SU-DHL-6 (cell line): Measurements from ENCODE around the gene NCKAP5.

ENCODE experiments used
- H2AFZ ChIP-seq: fragments of 200-600 bp; sonication (generic); 2 replicates; pipeline ENCODE4 v1.6.1; 2014; ENCODE audit warnings: low read depth, mild to moderate bottlenecking, moderate library complexity, mixed read lengths, antibody characterized with exemption, low read length; ENCODE audit not compliant: severe bottlenecking
- H3F3A ChIP-seq: fragments of 200-600 bp; shearing (Covaris generic); 2 replicates; pipeline ENCODE4 v1.6.0; 2016; ENCODE audit warnings: antibody characterized with exemption, mild to moderate bottlenecking; ENCODE audit not compliant: insufficient read depth
- H3K27ac ChIP-seq: fragments of 200-600 bp; sonication (generic); 2 replicates; pipeline ENCODE4 v1.5.1; 2016; ENCODE audit warnings: low read depth, mild to moderate bottlenecking, low read length, moderate library complexity, mixed read lengths
- H3K27me3 ChIP-seq: fragments of 200-600 bp; sonication (generic), shearing (Covaris generic); 2 replicates; pipeline ENCODE4 v1.6.0; 2014; ENCODE audit warnings: mild to moderate bottlenecking, low read length
- H3K36me3 ChIP-seq: fragments of 200-600 bp; sonication (generic); 2 replicates; pipeline ENCODE4 v1.6.1; 2014; ENCODE audit warnings: mild to moderate bottlenecking, low read length, mixed read lengths
- H3K4me2 ChIP-seq: fragments of 300-600, 200-600 bp; shearing (Covaris generic), sonication (generic); 2 replicates; pipeline ENCODE4 v1.6.0; 2014; ENCODE audit warnings: low read length, low read depth, mild to moderate bottlenecking; ENCODE audit not compliant: poor library complexity, severe bottlenecking
- H3K4me3 ChIP-seq: fragments of 200-600 bp; sonication (generic); 2 replicates; pipeline ENCODE4 v1.5.1; 2014; ENCODE audit warnings: antibody characterized with exemption, low read length, mild to moderate bottlenecking, mixed read lengths; ENCODE audit not compliant: insufficient read depth, poor library complexity, severe bottlenecking
- H3K79me2 ChIP-seq: fragments of 200-600 bp; sonication (generic); 2 replicates; pipeline ENCODE4 v1.6.1; 2014; ENCODE audit warnings: mild to moderate bottlenecking, low read length, moderate library complexity; ENCODE audit not compliant: insufficient read depth
- H3K9ac ChIP-seq: fragments of 200-600 bp; sonication (generic); 2 replicates; pipeline ENCODE4 v1.7.0; 2014; ENCODE audit warnings: mild to moderate bottlenecking, low read length
- H3K9me2 ChIP-seq: fragments of 200-600 bp; sonication (generic); replicated peaks from 2 replicates; pipeline ENCODE4 v1.6.1; 2014; ENCODE audit warnings: low read length; ENCODE audit not compliant: insufficient read depth
- H3K9me3 ChIP-seq: fragments of 200-600 bp; sonication (generic); 2 replicates; pipeline ENCODE4 v1.6.1; 2014; ENCODE audit warnings: low read length, mixed read lengths; ENCODE audit not compliant: insufficient read depth
- H4K20me1 ChIP-seq: fragments of 200-600 bp; sonication (generic); 2 replicates; pipeline ENCODE4 v1.6.1; 2014; ENCODE audit warnings: low read depth, mild to moderate bottlenecking, antibody characterized with exemption, low read length, moderate library complexity, mixed read lengths
- EZH2phosphoT487 ChIP-seq: fragments of 200-600 bp; sonication (generic), shearing (Covaris generic); conservative IDR thresholded peaks from 2 replicates; pipeline ENCODE4 v1.6.1; 2018; ENCODE audit warnings: mild to moderate bottlenecking, antibody characterized with exemption, low read length, moderate library complexity, mixed read lengths
- TF ChIP-seq, protein P1 (sequence below): fragments of 200-600 bp; sonication (generic); IDR thresholded peaks from one replicate; pipeline ENCODE4 v1.5.1; 2017; ENCODE audit warnings: antibody characterized with exemption, mild to moderate bottlenecking, low read length, moderate library complexity; ENCODE audit not compliant: insufficient read depth, poor library complexity, severe bottlenecking

Gene NCKAP5

DNA sequence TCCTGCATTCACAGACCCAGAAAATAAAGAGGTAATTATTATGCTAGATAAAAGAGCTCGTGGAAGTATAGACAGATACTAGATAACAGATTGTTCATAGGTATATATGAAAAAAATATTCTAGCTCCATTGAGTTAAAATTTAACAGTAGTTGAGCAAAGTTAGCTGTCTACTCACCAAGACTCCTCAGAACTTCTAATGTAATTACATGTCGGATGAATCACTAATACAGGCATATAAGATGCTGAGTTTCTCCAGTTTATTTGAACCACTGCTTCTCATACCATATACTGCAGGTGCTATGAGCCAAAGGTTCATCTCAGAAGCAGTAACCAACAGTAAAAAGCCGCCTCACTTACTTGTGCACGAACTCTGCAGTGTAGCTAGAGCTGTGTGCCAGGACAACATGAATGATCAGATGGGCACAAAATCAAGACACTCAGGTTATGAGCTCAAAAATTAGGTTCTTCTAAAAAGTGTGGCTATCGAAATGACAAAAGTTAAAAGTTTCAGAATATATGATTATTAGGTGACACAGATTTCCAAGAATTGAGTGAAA, 373.4 kb downstream of the NCKAP5 start:
- Histone ChIP-seq H3K27me3 (no peaks in the 10 kb centered on the region), H3K9me3 (no peaks in the 10 kb centered on the region), H3K4me3 (no peak overlapping the region), H3K4me2 (no peak overlapping the region), H2AFZ (no peak overlapping the region), H3K36me3 (no peaks in the 10 kb centered on the region), H3K9ac (no peak overlapping the region), H3F3A (no peaks in the 10 kb centered on the region), H3K79me2 (no peaks in the 10 kb centered on the region), H3K9me2 (no peaks in the 10 kb centered on the region), H4K20me1 (no peaks in the 10 kb centered on the region), H3K27ac (no peak overlapping the region)
- TF ChIP-seq, protein P1, sequence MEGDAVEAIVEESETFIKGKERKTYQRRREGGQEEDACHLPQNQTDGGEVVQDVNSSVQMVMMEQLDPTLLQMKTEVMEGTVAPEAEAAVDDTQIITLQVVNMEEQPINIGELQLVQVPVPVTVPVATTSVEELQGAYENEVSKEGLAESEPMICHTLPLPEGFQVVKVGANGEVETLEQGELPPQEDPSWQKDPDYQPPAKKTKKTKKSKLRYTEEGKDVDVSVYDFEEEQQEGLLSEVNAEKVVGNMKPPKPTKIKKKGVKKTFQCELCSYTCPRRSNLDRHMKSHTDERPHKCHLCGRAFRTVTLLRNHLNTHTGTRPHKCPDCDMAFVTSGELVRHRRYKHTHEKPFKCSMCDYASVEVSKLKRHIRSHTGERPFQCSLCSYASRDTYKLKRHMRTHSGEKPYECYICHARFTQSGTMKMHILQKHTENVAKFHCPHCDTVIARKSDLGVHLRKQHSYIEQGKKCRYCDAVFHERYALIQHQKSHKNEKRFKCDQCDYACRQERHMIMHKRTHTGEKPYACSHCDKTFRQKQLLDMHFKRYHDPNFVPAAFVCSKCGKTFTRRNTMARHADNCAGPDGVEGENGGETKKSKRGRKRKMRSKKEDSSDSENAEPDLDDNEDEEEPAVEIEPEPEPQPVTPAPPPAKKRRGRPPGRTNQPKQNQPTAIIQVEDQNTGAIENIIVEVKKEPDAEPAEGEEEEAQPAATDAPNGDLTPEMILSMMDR, result no peak
- no peak for TF ChIP-seq EZH2phosphoT487

DNA sequence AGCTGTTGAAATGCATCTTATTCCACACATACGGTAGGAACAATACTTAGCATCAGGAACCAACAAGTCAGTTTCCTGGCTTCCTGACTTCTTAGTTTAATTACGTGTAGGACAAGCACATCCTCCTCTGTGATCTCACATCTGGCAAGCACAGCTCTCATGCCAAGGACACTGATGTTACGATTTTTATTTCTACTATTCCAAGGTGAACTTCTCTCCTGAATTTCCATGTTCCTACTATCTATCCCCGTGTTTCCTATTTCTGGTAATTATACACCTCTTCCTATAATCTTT, 374.0 kb downstream of the NCKAP5 start:
- H3K9ac ChIP-seq, result no peak overlapping the region
- H3K27me3 ChIP-seq, result no peaks in the 10 kb centered on the region
- no peak for TF ChIP-seq EZH2phosphoT487
- TF ChIP-seq, protein P1, result no peak
- no peaks in the 10 kb centered on the region for H3K9me3 ChIP-seq
- H4K20me1 ChIP-seq, result no peaks in the 10 kb centered on the region
- H3F3A ChIP-seq, result no peaks in the 10 kb centered on the region
- no peaks in the 10 kb centered on the region for H3K79me2 ChIP-seq
- H3K36me3 ChIP-seq, result no peaks in the 10 kb centered on the region
- H3K4me3 ChIP-seq, result no peak overlapping the region
- no peaks in the 10 kb centered on the region for H3K9me2 ChIP-seq
- H2AFZ ChIP-seq, result no peak overlapping the region
- H3K4me2 ChIP-seq, result no peak overlapping the region
- no peak overlapping the region for H3K27ac ChIP-seq

DNA sequence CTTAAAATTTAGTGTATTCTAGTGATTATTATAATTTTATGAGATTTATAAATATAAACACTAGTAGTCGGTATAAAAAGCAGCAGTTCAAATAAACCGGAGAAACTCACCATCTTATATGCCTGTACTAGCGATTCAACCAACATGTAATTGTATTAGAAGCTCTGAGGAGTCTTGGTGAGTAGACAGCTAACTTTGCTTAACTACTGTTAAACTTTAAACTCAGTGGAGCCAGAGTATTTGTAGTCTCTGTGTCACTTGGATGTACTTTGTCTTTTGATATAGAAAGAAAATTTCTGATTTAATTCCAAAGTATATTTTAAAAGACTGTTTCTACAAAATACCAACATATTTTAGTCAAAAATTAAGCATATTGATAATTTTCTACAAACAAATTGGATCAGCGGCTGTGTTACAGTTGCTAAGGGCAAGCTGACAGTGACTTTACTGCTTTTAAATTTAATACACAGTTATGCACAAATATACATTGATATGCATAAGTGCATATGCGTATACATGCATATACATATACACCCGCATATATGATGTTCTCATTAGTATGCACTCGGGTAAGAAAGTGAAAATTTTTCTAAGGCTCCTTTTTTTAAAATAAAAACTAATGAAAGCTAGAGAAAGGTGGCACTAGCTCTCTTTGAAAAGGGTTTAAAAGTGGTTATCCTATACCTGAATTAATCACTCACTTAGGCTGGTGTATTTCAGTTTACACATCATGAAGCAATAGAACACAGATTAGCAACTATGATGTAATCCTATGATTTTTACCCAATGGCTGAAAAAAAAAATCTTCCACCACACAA, 374.5 kb downstream of the NCKAP5 start:
- Histone ChIP-seq H3K4me3 (no peak overlapping the region), H3K9me3 (no peaks in the 10 kb centered on the region), H3K9ac (no peak overlapping the region), H4K20me1 (no peaks in the 10 kb centered on the region), H3K4me2 (no peak overlapping the region), H3K9me2 (no peaks in the 10 kb centered on the region), H3F3A (no peaks in the 10 kb centered on the region), H3K36me3 (no peaks in the 10 kb centered on the region), H2AFZ (no peak overlapping the region), H3K27me3 (no peaks in the 10 kb centered on the region), H3K79me2 (no peaks in the 10 kb centered on the region), H3K27ac (no peak overlapping the region)
- TF ChIP-seq, protein P1, result no peak
- no peak for TF ChIP-seq EZH2phosphoT487
